GM23248 (cell line): ENCODE results near the gene REC8. TPM values are rescaled to one million over a fixed set of nuclear protein-coding genes. Genes with fewer than 3 reads are reported as not detected.
"Not testable (repeated sequence)": the region's sequence is repeated elsewhere in the genome, so short reads cannot be mapped to it uniquely, and the experiment has no call there.

Source experiments
- DNase-seq: peaks from one replicate; pipeline ENCODE4 v3.0.0-alpha.2; 2015
- H2AFZ ChIP-seq: fragments of 200-600 bp; sonication (generic); 2 replicates; pipeline ENCODE4 v1.6.1; 2016; ENCODE audit warnings: antibody characterized with exemption
- H3F3A ChIP-seq: fragments of 200-600 bp; sonication (generic); 2 replicates; pipeline ENCODE4 v1.6.1; 2016; ENCODE audit warnings: mild to moderate bottlenecking, antibody characterized with exemption, mixed run types; ENCODE audit not compliant: insufficient read depth
- H3K27ac ChIP-seq: fragments of 200-600 bp; sonication (generic); 2 replicates; pipeline ENCODE4 v1.5.1; 2016; ENCODE audit warnings: mild to moderate bottlenecking
- H3K27me3 ChIP-seq: fragments of 200-600 bp; sonication (generic); replicated peaks from 2 replicates; pipeline ENCODE4 v1.6.1; 2016; ENCODE audit warnings: mild to moderate bottlenecking; ENCODE audit not compliant: insufficient read depth
- H3K36me3 ChIP-seq: fragments of 200-600 bp; sonication (generic); 2 replicates; pipeline ENCODE4 v1.6.1; 2016; ENCODE audit warnings: low read depth, mild to moderate bottlenecking
- H3K4me1 ChIP-seq: fragments of 200-600 bp; sonication (generic); 2 replicates; pipeline ENCODE4 v1.6.1; 2016; ENCODE audit warnings: mild to moderate bottlenecking; ENCODE audit not compliant: insufficient read depth
- H3K4me2 ChIP-seq: fragments of 200-600 bp; sonication (generic); one replicate; pipeline ENCODE4 v1.6.1; 2016; ENCODE audit warnings: mild to moderate bottlenecking; ENCODE audit not compliant: unreplicated experiment
- H3K4me3 ChIP-seq: fragments of 200-600 bp; sonication (generic); 2 replicates; pipeline ENCODE4 v1.5.1; 2016; ENCODE audit warnings: mild to moderate bottlenecking
- H3K79me2 ChIP-seq: fragments of 200-600 bp; sonication (generic); 2 replicates; pipeline ENCODE4 v1.6.1; 2016; ENCODE audit warnings: mild to moderate bottlenecking; ENCODE audit not compliant: insufficient read depth
- H3K9ac ChIP-seq: fragments of 200-600 bp; sonication (generic); 2 replicates; pipeline ENCODE4 v1.6.1; 2016; ENCODE audit warnings: mild to moderate bottlenecking
- H3K9me2 ChIP-seq: fragments of 200-600 bp; sonication (generic); 2 replicates; pipeline ENCODE4 v1.6.1; 2016; ENCODE audit warnings: mixed run types, mild to moderate bottlenecking, moderate library complexity; ENCODE audit not compliant: insufficient read depth
- H3K9me3 ChIP-seq: fragments of 200-600 bp; sonication (generic); one replicate; pipeline ENCODE4 v1.6.1; 2017; ENCODE audit warnings: low read depth
- H4K20me1 ChIP-seq: fragments of 200-600 bp; sonication (generic); 2 replicates; pipeline ENCODE4 v1.6.0; 2016; ENCODE audit not compliant: insufficient read depth
- EZH2 ChIP-seq: fragments of 200-600 bp; sonication (generic); IDR thresholded peaks from 2 replicates; pipeline ENCODE4 v1.6.1; 2018; ENCODE audit warnings: antibody characterized with exemption, mild to moderate bottlenecking; ENCODE audit not compliant: insufficient read depth, poor library complexity, severe bottlenecking
- EZH2phosphoT487 ChIP-seq: fragments of 200-600 bp; sonication (generic); IDR thresholded peaks from 2 replicates; pipeline ENCODE4 v1.6.1; 2018; ENCODE audit warnings: antibody characterized with exemption, moderate library complexity, mild to moderate bottlenecking, low read depth; ENCODE audit not compliant: insufficient read depth
- WGBS, 2 experiments: methylation state at CpG; one replicate each; pipeline ENCODE4 v1.1.6; 2015 to 2017; ENCODE audit warnings: low lambda C conversion rate in 2 of 2, low coverage in 1 of 2; ENCODE audit errors: missing lambda C conversion rate in 2 of 2; 5-methylcytosine and 5-hydroxymethylcytosine counted together
- in situ Hi-C: fragments of 300-500 bp; cut with MboI; formaldehyde crosslinking; loops from 2 replicates; pipeline ENCODE4 v1.15.0; 2020
- polyA plus RNA-seq: library from polyadenylated mRNA; unstranded; fragments of >200 nt; fragmentation: Nextera tagmentation; extraction: Ambion mirVana; gene quantifications from 2 replicates; pipeline ENCODE4 v1.2.1, GENCODE V29; 2016
- total RNA-seq: library from RNA; depleted of rRNA; stranded (reverse); fragments of >200 nt; shearing (Covaris generic); gene quantifications from 2 replicates; pipeline ENCODE4 v1.2.3, GENCODE V29; 2014

REC8 gene
- total and polyA plus RNA-seq, 2 experiments from 2014 or later: 1.4 to 2.4 TPM

DNA sequence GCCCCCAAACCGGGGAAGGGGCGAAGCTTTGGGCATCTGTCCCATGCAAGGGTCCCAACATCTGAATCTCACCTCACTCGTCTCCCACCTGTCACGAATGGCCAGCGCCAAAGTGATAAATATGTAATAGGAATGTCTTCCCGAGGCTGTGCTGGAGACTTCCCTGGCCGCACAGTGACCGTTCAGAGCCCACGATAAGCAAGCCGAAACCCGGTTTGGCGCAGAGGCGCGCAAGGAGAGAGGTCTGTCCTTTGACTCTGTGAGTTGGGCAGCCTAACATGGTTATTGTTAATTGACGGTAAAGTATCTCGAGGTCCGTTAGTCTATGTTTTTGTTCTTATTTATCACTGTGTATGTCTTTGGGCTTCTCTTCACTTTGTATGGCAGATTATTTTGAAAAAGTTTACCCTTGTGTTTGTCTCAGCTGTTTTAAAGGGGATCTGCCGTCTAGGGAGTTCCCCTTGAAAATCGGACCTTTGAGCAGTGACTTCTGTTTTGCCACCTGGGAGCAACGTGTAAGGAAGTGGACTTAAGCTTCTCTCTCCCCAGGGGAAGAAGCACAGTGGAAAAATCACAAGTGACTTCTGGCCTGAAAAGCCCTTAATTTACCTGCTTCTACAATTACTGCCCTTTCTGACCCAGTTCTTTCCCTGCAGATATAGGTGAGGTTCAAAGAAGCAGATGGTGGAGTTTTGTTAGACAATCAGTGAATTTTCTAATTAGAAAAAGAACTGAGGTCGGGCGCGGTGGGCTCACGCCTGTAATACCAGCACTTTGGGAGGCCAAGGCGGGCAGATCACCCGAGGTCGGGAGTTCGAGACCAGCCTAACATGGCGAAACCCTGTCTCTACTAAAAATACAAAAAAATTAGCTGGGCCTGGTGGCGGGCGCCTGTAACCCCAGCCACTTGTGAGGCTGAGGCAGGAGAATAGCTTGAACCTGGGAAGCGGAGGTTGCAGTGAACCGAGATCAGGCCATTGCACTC is 24.5 kb downstream of the REC8 start:
- Histone ChIP-seq H3K36me3 (peaks cover 2% of the 10 kb centered on the region; the same call in 1 of the 2 replicates), H2AFZ (peak overlapping the region; percentile 80), H3K9ac (peak overlapping the region; percentile 94), H3K4me3 (peak overlapping the region; percentile 83), H3K4me2 (peak overlapping the region; percentile 99), H3K27me3 (no peaks in the 10 kb centered on the region), H3F3A (peaks cover 6% of the 10 kb centered on the region; the same call in 1 of the 2 replicates), H3K9me3 (no peaks in the 10 kb centered on the region), H3K4me1 (peaks cover 13% of the 10 kb centered on the region), H3K27ac (peak overlapping the region; percentile 81), H3K79me2 (peaks cover 83% of the 10 kb centered on the region), H4K20me1 (no peaks in the 10 kb centered on the region), H3K9me2 (no peaks in the 10 kb centered on the region)
- 39 to 41% methylated on average over 32 to 33 of the region's 33 CpGs for WGBS, 2 experiments
- in situ Hi-C loops: no loop called here
- DNase-seq: peak; percentile 58
- TF ChIP-seq EZH2 (no peak), EZH2phosphoT487 (no peak)

DNA sequence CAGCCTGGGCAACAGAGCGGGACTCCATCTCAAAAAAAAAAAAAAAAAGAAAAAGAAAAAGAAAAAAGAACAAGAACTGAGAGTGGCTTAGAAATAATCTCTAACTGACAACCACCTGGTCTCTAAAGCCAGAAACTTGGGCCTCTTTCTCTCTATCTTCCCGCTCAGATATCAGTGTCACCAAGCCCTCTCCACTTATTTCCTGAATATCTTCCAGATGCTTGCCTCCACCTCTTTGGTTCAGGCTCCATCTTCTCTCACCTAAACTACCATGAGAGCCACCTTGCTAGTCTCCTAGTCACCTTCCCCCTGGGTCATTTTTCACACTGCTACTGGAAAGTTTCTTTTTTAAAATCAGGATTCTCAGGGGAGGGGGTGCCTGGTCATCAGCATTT is 25.2 kb downstream of the REC8 start:
- H3K4me1 ChIP-seq: peaks cover 13% of the 10 kb centered on the region
- in situ Hi-C loops: no loop called here
- no peaks in the 10 kb centered on the region for H3K27me3 ChIP-seq
- H3K9me2 ChIP-seq: no peaks in the 10 kb centered on the region
- H3K9me3 ChIP-seq: no peaks in the 10 kb centered on the region
- peak overlapping the region; percentile 99 for H3K4me2 ChIP-seq
- H3K27ac ChIP-seq: no peak overlapping the region
- H3K36me3 ChIP-seq: peaks cover 4% of the 10 kb centered on the region; the same call in 1 of the 2 replicates
- peaks cover 76% of the 10 kb centered on the region for H3K79me2 ChIP-seq
- WGBS, 2 experiments: 95 to 99% methylated on average over 1 to 2 of the region's 2 CpGs
- DNase-seq: no peak
- H2AFZ ChIP-seq: no peak overlapping the region
- no peak overlapping the region for H3K9ac ChIP-seq
- no peaks in the 10 kb centered on the region for H4K20me1 ChIP-seq
- TF ChIP-seq EZH2phosphoT487: no peak
- TF ChIP-seq EZH2: no peak
- H3K4me3 ChIP-seq: peak overlapping the region; percentile 83; the same call in 1 of the 2 replicates
- H3F3A ChIP-seq: peaks cover 6% of the 10 kb centered on the region; the same call in 1 of the 2 replicates

DNA sequence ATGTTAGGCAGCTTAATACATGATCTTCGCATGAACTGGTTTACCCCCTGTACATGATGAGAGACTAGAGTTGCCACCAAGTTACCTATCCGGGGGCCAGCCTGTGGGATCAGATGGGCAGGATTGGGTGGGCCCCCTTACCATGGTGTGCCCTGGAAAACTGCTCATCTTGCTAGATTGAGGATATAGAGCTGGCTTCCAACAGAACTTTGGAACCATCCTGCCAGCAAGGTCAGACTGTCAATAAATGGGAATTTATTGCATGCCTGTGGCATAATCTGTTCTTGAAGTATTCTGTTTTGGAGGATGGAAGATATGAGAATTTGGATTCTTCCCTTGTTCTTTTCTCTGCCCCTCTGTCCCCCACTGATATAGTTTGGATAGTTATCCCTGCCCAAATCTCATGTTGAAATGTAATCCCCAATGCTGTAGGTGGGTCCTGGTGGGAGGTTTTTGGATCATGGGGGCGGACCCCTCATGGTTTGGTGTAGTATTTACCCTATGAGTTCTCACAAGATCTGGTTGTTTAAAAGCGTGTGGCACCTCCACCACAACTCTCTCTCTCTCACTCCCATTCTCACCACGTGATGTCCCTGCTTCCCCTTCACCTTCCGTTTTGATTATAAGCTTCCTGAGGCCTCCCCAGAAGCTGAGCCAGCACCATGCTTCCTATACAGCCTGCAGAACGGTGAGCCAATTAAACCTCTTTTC is 27.1 kb downstream of the REC8 start:
- H3K27me3 ChIP-seq: no peaks in the 10 kb centered on the region
- WGBS, 2 experiments: 83 to 94% methylated on average over 7 of the region's 7 CpGs
- H3K9me3 ChIP-seq: no peaks in the 10 kb centered on the region
- H3K9me2 ChIP-seq: no peaks in the 10 kb centered on the region
- no peak overlapping the region for H3K4me3 ChIP-seq
- no peaks in the 10 kb centered on the region for H4K20me1 ChIP-seq
- H3K9ac ChIP-seq: no peak overlapping the region
- peaks cover 6% of the 10 kb centered on the region; the same call in 1 of the 2 replicates for H3F3A ChIP-seq
- TF ChIP-seq EZH2phosphoT487: no peak
- TF ChIP-seq EZH2: no peak
- H3K4me2 ChIP-seq: no peak overlapping the region
- peaks cover 71% of the 10 kb centered on the region for H3K79me2 ChIP-seq
- H3K27ac ChIP-seq: no peak overlapping the region
- H3K36me3 ChIP-seq: peaks cover 4% of the 10 kb centered on the region; the same call in 1 of the 2 replicates
- no peak for DNase-seq
- H2AFZ ChIP-seq: no peak overlapping the region
- H3K4me1 ChIP-seq: peaks cover 13% of the 10 kb centered on the region
- in situ Hi-C loops: no loop called here

DNA sequence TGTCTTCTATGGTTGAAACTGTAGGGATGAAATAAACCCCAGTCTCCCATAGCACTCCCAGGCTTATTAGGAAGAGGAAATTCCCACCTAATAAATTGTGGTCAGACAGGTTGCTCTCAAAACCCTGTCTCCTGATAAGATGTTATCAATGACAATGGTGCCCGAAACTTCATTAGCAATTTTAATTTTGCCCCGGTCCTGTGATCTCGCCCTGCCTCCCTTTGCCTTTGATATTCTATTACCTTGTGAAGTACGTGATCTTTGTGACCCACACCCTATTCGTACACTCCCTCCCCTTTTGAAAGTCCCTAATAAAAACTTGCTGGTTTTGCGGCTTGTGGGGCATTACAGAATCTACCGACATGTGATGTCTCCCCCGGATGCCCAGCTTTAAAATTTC is 30.7 kb downstream of the REC8 start:
- H3K4me1 ChIP-seq, H3K27me3 ChIP-seq, H2AFZ ChIP-seq, H3K9me2 ChIP-seq, H3K4me3 ChIP-seq, H3F3A ChIP-seq, H3K36me3 ChIP-seq, H3K9me3 ChIP-seq, in situ Hi-C loops, DNase-seq, H3K27ac ChIP-seq, H4K20me1 ChIP-seq, H3K9ac ChIP-seq, H3K4me2 ChIP-seq: not testable (repeated sequence)
- H3K79me2 ChIP-seq: peaks cover 38% of the 10 kb centered on the region
- WGBS, 2 experiments: 74 to 84% methylated on average over 8 of the region's 8 CpGs

DNA sequence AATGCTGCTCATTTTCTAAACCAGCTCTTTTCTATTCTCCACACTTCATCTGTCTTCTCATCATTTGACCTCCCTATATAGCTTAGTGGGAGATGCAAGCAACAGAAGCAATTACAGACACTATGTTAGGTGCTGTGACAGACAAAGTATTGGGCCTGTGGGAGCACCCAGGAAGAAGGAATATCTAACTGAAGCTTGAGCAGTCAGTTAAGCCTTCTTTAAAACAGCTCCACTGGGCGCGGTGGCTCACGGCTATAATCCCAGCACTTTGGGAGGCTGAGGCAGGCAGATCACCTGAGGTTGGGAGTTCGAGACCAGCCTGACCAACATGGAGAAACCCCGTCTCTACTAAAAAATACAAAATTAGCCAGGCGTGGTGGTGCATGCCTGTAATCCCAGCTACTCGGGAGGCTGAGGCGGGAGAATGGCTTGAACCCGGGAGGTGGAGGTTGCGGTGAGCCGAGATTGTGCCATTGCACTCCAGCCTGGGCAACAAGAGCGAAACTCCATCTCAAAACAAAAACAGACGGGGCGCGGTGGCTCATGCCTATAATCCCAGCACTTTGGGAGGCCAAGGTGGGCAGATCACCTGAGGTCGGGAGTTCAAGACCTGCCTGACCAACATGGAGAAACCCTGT is 31.5 kb downstream of the REC8 start:
- H3K36me3 ChIP-seq, H3K9me3 ChIP-seq, in situ Hi-C loops: not testable (repeated sequence)

More for the DNA sequence above, 31.5 kb downstream of the REC8 start:
- H4K20me1 ChIP-seq, H3K9ac ChIP-seq, H3K27ac ChIP-seq, H3K27me3 ChIP-seq, H3K4me3 ChIP-seq, H3K4me2 ChIP-seq, H3K4me1 ChIP-seq, H3F3A ChIP-seq, H3K9me2 ChIP-seq, DNase-seq, H2AFZ ChIP-seq: not testable (repeated sequence)
- H3K79me2 ChIP-seq: peaks cover 31% of the 10 kb centered on the region
- WGBS, 2 experiments: 93 to 96% methylated on average over 15 to 16 of the region's 16 CpGs
